Keratinocyte (primary cell): ENCODE measurements around the gene RGS6. TPM values are rescaled to one million over a fixed set of nuclear protein-coding genes. Genes with fewer than 3 reads are reported as not detected.

Experiments
- DNase-seq: peaks from one replicate; pipeline ENCODE4 v3.0.0-alpha.2; 2011; ENCODE audit warnings: low read depth, missing footprints, low spot score
- FAIRE-seq: peaks from 2 replicates; lab custom pipeline; 2011; peaks lifted over from hg19 to GRCh38; lab: Jason Lieb, UNC
- H2AFZ ChIP-seq: 2 replicates; pipeline ENCODE4 v1.6.0; 2012; ENCODE audit warnings: low read length, control low read depth, inconsistent platforms; ENCODE audit not compliant: control insufficient read depth
- H3K27ac ChIP-seq: 2 replicates; pipeline ENCODE4 v1.5.1; 2011; ENCODE audit warnings: low read length; ENCODE audit not compliant: control insufficient read depth, insufficient read depth
- H3K27me3 ChIP-seq: 3 replicates; pipeline ENCODE4 v1.6.0; 2011; ENCODE audit warnings: low read length; ENCODE audit not compliant: control insufficient read depth, insufficient read depth; ENCODE audit errors: extremely low read depth
- H3K36me3 ChIP-seq, 2 experiments: 2 replicates in 1 of 2; 3 replicates in 1 of 2; pipeline ENCODE4 v1.5.1; 2011; ENCODE audit warnings: low read length in 2 of 2, mild to moderate bottlenecking in 1 of 2; ENCODE audit not compliant: control insufficient read depth in 2 of 2, insufficient read depth in 2 of 2; ENCODE audit errors: extremely low read depth in 1 of 2
- H3K4me1 ChIP-seq: 3 replicates; pipeline ENCODE4 v1.5.1; 2011; ENCODE audit warnings: low read length; ENCODE audit not compliant: control insufficient read depth, insufficient read depth; ENCODE audit errors: extremely low read depth
- H3K4me2 ChIP-seq: 3 replicates; pipeline ENCODE4 v1.6.0; 2011; ENCODE audit warnings: low read depth, low read length; ENCODE audit not compliant: control insufficient read depth, insufficient read depth; ENCODE audit errors: extremely low read depth
- H3K4me3 ChIP-seq, 3 experiments: fragments of 200-600 bp in 1 of 3; sonication (generic) in 1 of 3; 2 replicates in 2 of 3; 3 replicates in 1 of 3; pipeline ENCODE4 v1.5.1; 2011 to 2016; ENCODE audit warnings: low read length in 3 of 3, mild to moderate bottlenecking in 3 of 3, control low read depth in 2 of 3, inconsistent platforms in 1 of 3, low read depth in 1 of 3, mixed read lengths in 1 of 3, mixed run types in 1 of 3, moderate library complexity in 1 of 3; ENCODE audit not compliant: control insufficient read depth in 2 of 3, insufficient read depth in 2 of 3; ENCODE audit errors: extremely low read depth in 1 of 3
- H3K79me2 ChIP-seq: 2 replicates; pipeline ENCODE4 v1.6.0; 2012; ENCODE audit warnings: low read length; ENCODE audit not compliant: control insufficient read depth, insufficient read depth
- H3K9ac ChIP-seq: 3 replicates; pipeline ENCODE4 v1.6.0; 2011; ENCODE audit warnings: low read length; ENCODE audit not compliant: control insufficient read depth, insufficient read depth; ENCODE audit errors: extremely low read depth
- H3K9me1 ChIP-seq: 3 replicates; pipeline ENCODE4 v1.6.0; 2011; ENCODE audit warnings: low read length; ENCODE audit not compliant: control insufficient read depth, insufficient read depth; ENCODE audit errors: extremely low read depth
- H3K9me3 ChIP-seq: 2 replicates; pipeline ENCODE4 v1.5.1; 2012; ENCODE audit warnings: low read depth, low read length; ENCODE audit not compliant: control insufficient read depth
- H4K20me1 ChIP-seq: 3 replicates; pipeline ENCODE4 v1.6.0; 2011; ENCODE audit warnings: low read length; ENCODE audit not compliant: control insufficient read depth, insufficient read depth; ENCODE audit errors: extremely low read depth
- CTCF ChIP-seq, 3 experiments: IDR thresholded peaks in 1 of 3; conservative IDR thresholded peaks in 1 of 3; optimal IDR thresholded peaks in 1 of 3; 2 replicates in 2 of 3; 3 replicates in 1 of 3; pipeline versions ENCODE3 to v1.5.1; 2011; ENCODE audit warnings: low read length in 3 of 3, mild to moderate bottlenecking in 3 of 3, moderate library complexity in 2 of 3, control low read depth in 1 of 3, inconsistent platforms in 1 of 3; ENCODE audit not compliant: insufficient read depth in 2 of 3; ENCODE audit errors: extremely low read depth in 1 of 3
- EZH2 ChIP-seq: IDR thresholded peaks from one replicate; pipeline ENCODE4 v1.6.1; 2012; ENCODE audit warnings: inconsistent platforms, mild to moderate bottlenecking, low read length, moderate library complexity
- dilution Hi-C: fragments of 300-500 bp; cut with MboI; formaldehyde crosslinking; loops from one replicate; pipeline ENCODE4 v1.7.0; 2020; ENCODE audit warnings: low sequenced_read_pairs; ENCODE audit not compliant: extremely low pct_ligation_motif_present
- polyA plus RNA-seq, 5 experiments: library from polyadenylated mRNA; depleted of rRNA in 3 of 5; stranded (reverse) in 3 of 5; stranded (forward) in 1 of 5; unstranded in 1 of 5; fragments of >200 nt; gene quantifications; 1 replicate in 1 of 5; 2 replicates in 3 of 5; 3 replicates in 1 of 5; pipeline versions ENCODE4 v1.2.1 to v1.2.3, GENCODE V29; 2011 to 2012; ENCODE audit warnings: missing spikeins in 2 of 5, low read depth in 1 of 5, low replicate concordance in 1 of 5

RGS6 gene
- polyA plus RNA-seq, 1 donor (not counting 4 experiments of a cell fraction or from before 2014, with no cell fraction given): not detected

GRCh38 chr14:72000907-72001306 lies 68.7 kb downstream of the RGS6 start:
- DNase-seq: no peak
- H3K9me3 ChIP-seq: no peaks in the 10 kb centered on the region
- H3K4me2 ChIP-seq: no peak overlapping the region
- FAIRE-seq: no peak
- no peak overlapping the region for H3K27ac ChIP-seq
- H4K20me1 ChIP-seq: no peaks in the 10 kb centered on the region
- H3K27me3 ChIP-seq: no peaks in the 10 kb centered on the region
- no peaks in the 10 kb centered on the region for H3K9me1 ChIP-seq
- dilution Hi-C loops: no loop called here
- H3K9ac ChIP-seq: no peak overlapping the region
- H3K79me2 ChIP-seq: no peaks in the 10 kb centered on the region
- H3K4me1 ChIP-seq: no peaks in the 10 kb centered on the region
- TF ChIP-seq EZH2 (no peak), CTCF (optimal IDR thresholded peaks at IDR 0.05 in 1 of 3, IDR thresholded peaks at IDR 0.05 in 1 of 3, conservative IDR thresholded peaks at IDR 0.05 in 1 of 3; ENCODE audit: extremely low read depth in 1 of 3, insufficient read depth in 2 of 3, low read length in 3 of 3) (no peak)
- H3K36me3 ChIP-seq: no peaks in the 10 kb centered on the region
- no peak overlapping the region for H3K4me3 ChIP-seq
- no peak overlapping the region for H2AFZ ChIP-seq

- DNase-seq: no peak
- Histone ChIP-seq H3K4me2 (no peak overlapping the region), H3K27me3 (no peaks in the 10 kb centered on the region), H3K79me2 (no peaks in the 10 kb centered on the region), H4K20me1 (no peaks in the 10 kb centered on the region), H2AFZ (no peak overlapping the region), H3K4me1 (no peaks in the 10 kb centered on the region), H3K4me3 (no peak overlapping the region), H3K9me1 (no peaks in the 10 kb centered on the region), H3K9ac (no peak overlapping the region), H3K9me3 (no peaks in the 10 kb centered on the region), H3K27ac (no peak overlapping the region), H3K36me3 (no peaks in the 10 kb centered on the region)
- TF ChIP-seq CTCF (optimal IDR thresholded peaks at IDR 0.05 in 1 of 3, IDR thresholded peaks at IDR 0.05 in 1 of 3, conservative IDR thresholded peaks at IDR 0.05 in 1 of 3; ENCODE audit: extremely low read depth in 1 of 3, insufficient read depth in 2 of 3, low read length in 3 of 3): no peak
- no peak for TF ChIP-seq EZH2
- FAIRE-seq: no peak
- dilution Hi-C loops: no loop called here
These were observed 70.5 kb downstream of the RGS6 start for GRCh38 chr14:72002731-72003130.
